Esophagus squamous epithelium (tissue), 4 donors: ENCODE results near the gene CRYAA.
"Not testable (repeated sequence)": the region's sequence is repeated elsewhere in the genome, so short reads cannot be mapped to it uniquely, and the experiment has no call there.

ENCODE experiments used
- CTCF ChIP-seq, 6 experiments: fragments of 450-650 bp in 4 of 6; fragments of 200-600 bp in 2 of 6; sonication (generic) in 2 of 6; IDR thresholded peaks; one replicate each; pipeline ENCODE4 v1.5.1; 2016 to 2019; ENCODE audit warnings: antibody characterized with exemption in 6 of 6, mild to moderate bottlenecking in 4 of 6, moderate library complexity in 4 of 6
- POLR2A ChIP-seq, 4 donors: fragments of 450-650 bp; IDR thresholded peaks; one replicate each; pipeline ENCODE4 v1.6.1; 2017; ENCODE audit warnings: antibody characterized with exemption in 4 of 4, mild to moderate bottlenecking in 4 of 4, moderate library complexity in 3 of 4

GRCh38 chr21:43174998-43175397, 6.2 kb downstream of the CRYAA start:
- TF ChIP-seq POLR2A, CTCF (IDR thresholded peaks at IDR 0.05): not testable (repeated sequence)
